ENCODE results near the gene UBIAD1. TPM values are rescaled to one million over a fixed set of nuclear protein-coding genes. Genes with fewer than 3 reads are reported as not detected.

Gene UBIAD1
- total RNA-seq, 1 donor from 2014 or later = 10.5 TPM

DNA sequence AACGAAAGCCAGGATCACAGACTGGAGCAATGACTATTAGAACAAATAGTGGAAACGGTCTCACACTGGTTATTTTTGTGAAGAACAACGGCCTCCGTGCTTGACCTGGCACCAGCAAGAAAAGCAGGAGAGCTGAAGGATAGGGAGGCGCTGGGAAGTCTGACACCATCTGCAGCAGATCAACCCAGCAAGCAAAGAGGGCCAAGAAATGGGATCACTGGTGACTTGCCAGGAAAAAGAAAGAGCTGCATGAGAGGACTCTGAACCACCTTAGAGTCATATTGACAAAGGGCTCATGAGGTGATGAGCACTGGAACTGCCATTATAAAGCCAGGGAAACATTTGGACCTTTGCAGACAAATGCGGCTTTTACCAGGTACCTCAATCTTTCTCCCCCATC lies 35.6 kb upstream of the UBIAD1 start:
- Mint-ChIP-seq H3K4me3 (ENCODE audit: unreplicated experiment) (no peak overlapping the region), H3K36me3 (ENCODE audit: low read depth) (peaks cover 32% of the 10 kb centered on the region), H3K4me1 (ENCODE audit: low read depth) (no peaks in the 10 kb centered on the region), H3K27me3 (ENCODE audit: low read depth) (no peaks in the 10 kb centered on the region), H3K27ac (ENCODE audit: unreplicated experiment) (peak overlapping the region; percentile 8), H3K9me3 (ENCODE audit: low read depth) (no peaks in the 10 kb centered on the region)
- TF ChIP-seq CTCF (IDR thresholded peaks at IDR 0.05) = no peak
- DNase-seq (ENCODE audit: low spot score) = no peak

DNA sequence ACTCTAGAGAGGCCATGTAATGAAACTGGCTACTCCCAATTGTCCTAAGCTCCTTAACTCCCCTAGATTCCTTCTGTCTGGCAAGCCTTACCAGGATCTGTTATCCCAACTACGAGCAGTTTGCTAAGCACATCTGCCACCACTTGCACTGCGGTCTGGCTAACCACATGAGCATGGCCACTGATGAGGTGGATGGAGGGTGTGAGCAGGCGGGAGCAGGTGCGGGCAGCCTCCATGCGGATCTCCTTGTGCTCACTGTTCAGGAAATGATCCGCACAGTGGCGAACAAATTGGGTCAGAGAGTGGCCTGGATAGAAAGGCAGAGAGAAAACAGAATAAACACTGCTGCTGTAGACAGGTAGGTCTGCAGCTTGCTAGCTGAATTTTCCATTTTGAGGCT lies 34.7 kb upstream of the UBIAD1 start:
- no peak for DNase-seq (ENCODE audit: low spot score)
- no peak for TF ChIP-seq CTCF (IDR thresholded peaks at IDR 0.05)
- H3K27me3 Mint-ChIP-seq (ENCODE audit: low read depth) = no peaks in the 10 kb centered on the region
- H3K36me3 Mint-ChIP-seq (ENCODE audit: low read depth) = peaks cover 27% of the 10 kb centered on the region
- H3K27ac Mint-ChIP-seq (ENCODE audit: unreplicated experiment) = no peak overlapping the region
- no peak overlapping the region for H3K4me3 Mint-ChIP-seq (ENCODE audit: unreplicated experiment)
- H3K4me1 Mint-ChIP-seq (ENCODE audit: low read depth) = no peaks in the 10 kb centered on the region
- no peaks in the 10 kb centered on the region for H3K9me3 Mint-ChIP-seq (ENCODE audit: low read depth)

DNA sequence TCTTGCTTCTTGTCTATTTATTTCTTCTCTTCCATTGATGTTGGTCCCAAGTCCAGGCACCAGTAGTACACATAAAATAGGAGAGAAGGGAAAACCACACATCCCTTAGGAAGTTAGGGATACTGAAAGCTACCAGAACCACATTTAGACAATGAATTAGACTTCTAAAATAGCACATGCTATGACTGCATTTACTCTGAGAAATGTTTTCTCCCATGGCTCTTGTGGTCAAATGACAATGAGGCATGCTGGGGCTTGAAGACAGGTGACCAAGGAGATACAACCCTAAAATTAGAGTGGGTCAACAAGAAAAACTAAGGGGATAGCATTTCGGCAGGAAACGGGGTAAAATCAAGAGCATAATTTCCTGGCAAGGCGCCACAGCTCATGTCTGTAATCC lies 27.8 kb upstream of the UBIAD1 start:
- Mint-ChIP-seq H3K9me3 (ENCODE audit: low read depth) (no peaks in the 10 kb centered on the region), H3K4me1 (ENCODE audit: low read depth) (no peaks in the 10 kb centered on the region), H3K27ac (ENCODE audit: unreplicated experiment) (no peak overlapping the region), H3K36me3 (ENCODE audit: low read depth) (peaks cover 18% of the 10 kb centered on the region), H3K4me3 (ENCODE audit: unreplicated experiment) (no peak overlapping the region), H3K27me3 (ENCODE audit: low read depth) (no peaks in the 10 kb centered on the region)
- no peak for TF ChIP-seq CTCF (IDR thresholded peaks at IDR 0.05)
- no peak for DNase-seq (ENCODE audit: low spot score)

DNA sequence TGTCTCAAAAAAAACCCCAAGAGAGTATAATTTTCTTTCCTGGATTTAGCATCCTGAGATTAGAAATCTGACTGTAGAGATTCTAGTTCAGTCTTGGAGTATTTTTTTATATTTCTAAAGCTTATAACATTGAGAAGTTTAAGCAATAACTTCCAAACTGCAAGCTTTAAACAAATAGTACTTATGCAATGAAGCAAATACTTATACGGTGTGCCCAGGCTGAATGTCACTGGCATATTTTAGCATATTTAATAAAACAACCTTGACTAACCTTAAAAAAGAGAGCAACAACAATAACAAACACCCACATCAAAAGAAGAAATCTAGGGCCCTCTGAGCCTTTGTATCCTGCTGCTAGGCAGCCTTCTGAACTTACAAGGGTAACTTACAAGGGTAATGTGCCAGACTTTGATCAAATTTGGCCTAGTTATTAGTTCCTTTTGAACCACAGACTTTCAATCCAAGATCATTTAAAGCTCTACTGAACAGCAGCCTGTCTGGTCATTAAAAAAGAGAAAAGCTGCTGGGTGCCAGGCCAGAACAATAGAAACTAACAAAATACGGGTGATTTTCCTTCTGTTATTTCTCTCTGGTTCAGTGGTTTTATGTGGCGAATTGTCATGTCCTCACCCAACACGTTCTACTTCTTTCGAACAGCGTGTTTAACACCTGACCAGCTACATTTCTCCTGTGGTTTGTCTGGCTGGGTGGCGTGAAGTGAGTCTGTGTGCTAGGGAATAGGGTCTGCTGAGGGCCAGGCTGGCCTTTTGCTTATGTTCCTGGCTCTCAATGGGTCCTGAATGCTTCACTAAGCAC lies 26.9 kb upstream of the UBIAD1 start:
- no peaks in the 10 kb centered on the region for H3K9me3 Mint-ChIP-seq (ENCODE audit: low read depth)
- H3K27ac Mint-ChIP-seq (ENCODE audit: unreplicated experiment) = no peak overlapping the region
- no peaks in the 10 kb centered on the region for H3K4me1 Mint-ChIP-seq (ENCODE audit: low read depth)
- no peak for DNase-seq (ENCODE audit: low spot score)
- H3K27me3 Mint-ChIP-seq (ENCODE audit: low read depth) = no peaks in the 10 kb centered on the region
- peaks cover 23% of the 10 kb centered on the region for H3K36me3 Mint-ChIP-seq (ENCODE audit: low read depth)
- no peak for TF ChIP-seq CTCF (IDR thresholded peaks at IDR 0.05)
- H3K4me3 Mint-ChIP-seq (ENCODE audit: unreplicated experiment) = no peak overlapping the region

DNA sequence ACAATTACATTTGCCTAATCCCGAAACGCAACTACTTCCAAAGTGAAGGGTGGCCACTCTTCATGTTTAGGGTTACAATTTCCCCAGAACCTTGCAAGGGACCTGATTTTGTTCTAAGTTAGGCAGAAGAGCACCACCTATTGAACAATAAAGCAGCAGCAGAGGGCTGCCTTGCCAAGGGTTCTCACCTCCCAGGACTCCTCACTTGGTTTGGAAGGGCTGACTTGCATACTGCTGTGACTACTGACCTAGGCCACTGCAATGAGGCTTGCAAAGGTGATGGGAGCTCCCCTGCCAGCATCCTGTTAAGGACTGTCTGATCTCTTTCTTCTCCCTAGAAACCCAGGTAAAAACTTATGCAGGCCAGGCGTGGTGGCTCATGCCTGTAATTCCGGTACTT lies 24.8 kb upstream of the UBIAD1 start:
- Mint-ChIP-seq H3K27ac (ENCODE audit: unreplicated experiment) (no peak overlapping the region), H3K4me3 (ENCODE audit: unreplicated experiment) (no peak overlapping the region), H3K9me3 (ENCODE audit: low read depth) (no peaks in the 10 kb centered on the region), H3K27me3 (ENCODE audit: low read depth) (no peaks in the 10 kb centered on the region), H3K36me3 (ENCODE audit: low read depth) (peaks cover 32% of the 10 kb centered on the region), H3K4me1 (ENCODE audit: low read depth) (no peaks in the 10 kb centered on the region)
- no peak for DNase-seq (ENCODE audit: low spot score)
- no peak for TF ChIP-seq CTCF (IDR thresholded peaks at IDR 0.05)

All from chondrocyte (in vitro differentiated cells).